Sigmoid colon (tissue), 4 donors: Measurements from ENCODE around the gene HDLBP.

ENCODE experiments used
- EP300 ChIP-seq, 4 donors: sonication (generic); formaldehyde crosslinking; IDR thresholded peaks; one replicate each; pipeline ENCODE4 v1.6.1; 2017; ENCODE audit warnings: antibody characterized with exemption in 4 of 4
- POLR2A ChIP-seq, 2 donors: fragments of 450-650 bp; IDR thresholded peaks; one replicate each; pipeline ENCODE4 v1.6.1; 2016; ENCODE audit warnings: antibody characterized with exemption in 2 of 2, mild to moderate bottlenecking in 2 of 2, moderate library complexity in 2 of 2
- POLR2AphosphoS5 ChIP-seq, 4 donors: sonication (generic); formaldehyde crosslinking; IDR thresholded peaks; one replicate each; pipeline ENCODE4 v1.6.1; 2017; ENCODE audit warnings: antibody characterized with exemption in 4 of 4
- TF ChIP-seq, protein P1 (sequence below), 4 experiments: fragments of 450-650 bp in 3 of 4; fragments of 200-600 bp in 1 of 4; IDR thresholded peaks; one replicate each; pipeline ENCODE4 v1.5.1; 2016 to 2019; ENCODE audit warnings: antibody characterized with exemption in 4 of 4, mild to moderate bottlenecking in 3 of 4, moderate library complexity in 2 of 4

- no peak for TF ChIP-seq EP300 (IDR thresholded peaks at IDR 0.05)
- TF ChIP-seq, protein P1, sequence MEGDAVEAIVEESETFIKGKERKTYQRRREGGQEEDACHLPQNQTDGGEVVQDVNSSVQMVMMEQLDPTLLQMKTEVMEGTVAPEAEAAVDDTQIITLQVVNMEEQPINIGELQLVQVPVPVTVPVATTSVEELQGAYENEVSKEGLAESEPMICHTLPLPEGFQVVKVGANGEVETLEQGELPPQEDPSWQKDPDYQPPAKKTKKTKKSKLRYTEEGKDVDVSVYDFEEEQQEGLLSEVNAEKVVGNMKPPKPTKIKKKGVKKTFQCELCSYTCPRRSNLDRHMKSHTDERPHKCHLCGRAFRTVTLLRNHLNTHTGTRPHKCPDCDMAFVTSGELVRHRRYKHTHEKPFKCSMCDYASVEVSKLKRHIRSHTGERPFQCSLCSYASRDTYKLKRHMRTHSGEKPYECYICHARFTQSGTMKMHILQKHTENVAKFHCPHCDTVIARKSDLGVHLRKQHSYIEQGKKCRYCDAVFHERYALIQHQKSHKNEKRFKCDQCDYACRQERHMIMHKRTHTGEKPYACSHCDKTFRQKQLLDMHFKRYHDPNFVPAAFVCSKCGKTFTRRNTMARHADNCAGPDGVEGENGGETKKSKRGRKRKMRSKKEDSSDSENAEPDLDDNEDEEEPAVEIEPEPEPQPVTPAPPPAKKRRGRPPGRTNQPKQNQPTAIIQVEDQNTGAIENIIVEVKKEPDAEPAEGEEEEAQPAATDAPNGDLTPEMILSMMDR (IDR thresholded peaks at IDR 0.05): no peak
- TF ChIP-seq POLR2A (IDR thresholded peaks at IDR 0.05): no peak
- TF ChIP-seq POLR2AphosphoS5 (IDR thresholded peaks at IDR 0.05): no peak
Measured at GRCh38 chr2:241225983-241226382, 89.5 kb downstream of the HDLBP start.
